Caco-2 (cell line): ENCODE measurements around the gene SLC7A11. TPM values are rescaled to one million over a fixed set of nuclear protein-coding genes. Genes with fewer than 3 reads are reported as not detected.

ENCODE experiments used
- BruUV-seq: library from RNA; stranded (reverse); fragments of 400-500 nt; replicated peaks from 2 replicates; lab custom pipeline; 2021; lab: Mats Ljungman, UMichigan
- CTCF ChIA-PET: fragments of 300-600 bp; sonication (Branson Sonifier 250); formaldehyde crosslinking; loops from one replicate; lab custom pipeline; 2022; ENCODE audit warnings: antibody characterized with exemption; lab: Charles Lee
- POLR2A ChIA-PET: fragments of 300-600 bp; sonication (Branson Sonifier 250); formaldehyde crosslinking; loops from one replicate; lab custom pipeline; 2022; ENCODE audit warnings: antibody characterized with exemption; lab: Charles Lee
- DNase-seq, 2 experiments: peaks; one replicate each; pipeline versions ENCODE4 v3.0.0 to v3.0.0-alpha.2; 2020 to 2022
- H3K27me3 ChIP-seq: replicated peaks from 2 replicates; pipeline ENCODE4 v1.6.0; 2011; ENCODE audit warnings: low read length; ENCODE audit not compliant: control insufficient read depth, insufficient read depth
- H3K36me3 ChIP-seq: 2 replicates; pipeline ENCODE4 v1.5.1; 2011; ENCODE audit warnings: low read length; ENCODE audit not compliant: control insufficient read depth, insufficient read depth
- H3K4me1 ChIP-seq: fragments of 250-450 bp; sonication (Bioruptor Pico); 2 replicates; pipeline ENCODE4 v1.5.1; 2020; ENCODE audit warnings: mild to moderate bottlenecking
- H3K4me3 ChIP-seq: 2 replicates; pipeline ENCODE4 v1.5.1; 2011; ENCODE audit warnings: low read depth, mild to moderate bottlenecking, control low read depth, low read length
- H3K9me3 ChIP-seq: fragments of 250-450 bp; sonication (Bioruptor Pico); 2 replicates; pipeline ENCODE4 v1.5.1; 2020; ENCODE audit warnings: mild to moderate bottlenecking, moderate library complexity
- H3K27ac Mint-ChIP-seq: one replicate; pipeline ENCODE4 v1.8.0; 2022; ENCODE audit warnings: mixed read lengths; ENCODE audit not compliant: unreplicated experiment
- H3K27me3 Mint-ChIP-seq: one replicate; pipeline ENCODE4 v1.8.0; 2022; ENCODE audit warnings: mixed read lengths; ENCODE audit not compliant: insufficient read depth, unreplicated experiment
- H3K36me3 Mint-ChIP-seq: one replicate; pipeline ENCODE4 v1.8.0; 2022; ENCODE audit warnings: mild to moderate bottlenecking, mixed read lengths; ENCODE audit not compliant: insufficient read depth, unreplicated experiment
- H3K4me1 Mint-ChIP-seq: one replicate; pipeline ENCODE4 v1.8.0; 2022; ENCODE audit warnings: low read depth, mixed read lengths; ENCODE audit not compliant: unreplicated experiment
- H3K4me3 Mint-ChIP-seq: one replicate; pipeline ENCODE4 v1.8.0; 2022; ENCODE audit warnings: mild to moderate bottlenecking, moderate library complexity, mixed read lengths; ENCODE audit not compliant: unreplicated experiment
- H3K9me3 Mint-ChIP-seq: one replicate; pipeline ENCODE4 v1.8.0; 2022; ENCODE audit warnings: mixed read lengths; ENCODE audit not compliant: unreplicated experiment
- intact Hi-C: fragments of 100-400 bp; cut with micrococcal nuclease; formaldehyde crosslinking; loops from one replicate; pipeline ENCODE4 v1.10.0; 2022; ENCODE audit not compliant: unreplicated experiment
- total RNA-seq: library from RNA; stranded (reverse); gene quantifications from 2 replicates; pipeline ENCODE4 v1.2.3, GENCODE V29; 2022
- TF ChIP-seq, protein P1 (sequence below), 2 experiments: fragments of 200-600 bp in 1 of 2; IDR thresholded peaks; 1 replicate in 1 of 2; 2 replicates in 1 of 2; pipeline versions ENCODE4 v1.5.1 to v1.8.0; 2011 to 2022; ENCODE audit warnings: antibody characterized with exemption in 1 of 2, control low read depth in 1 of 2, inconsistent platforms in 1 of 2, low read depth in 1 of 2, low read length in 1 of 2, mild to moderate bottlenecking in 1 of 2, moderate library complexity in 1 of 2; ENCODE audit not compliant: insufficient read depth in 1 of 2, severe bottlenecking in 1 of 2, unreplicated experiment in 1 of 2

SLC7A11 gene
- total RNA-seq, 1 experiment from 2014 or later: 41.1 TPM

DNA sequence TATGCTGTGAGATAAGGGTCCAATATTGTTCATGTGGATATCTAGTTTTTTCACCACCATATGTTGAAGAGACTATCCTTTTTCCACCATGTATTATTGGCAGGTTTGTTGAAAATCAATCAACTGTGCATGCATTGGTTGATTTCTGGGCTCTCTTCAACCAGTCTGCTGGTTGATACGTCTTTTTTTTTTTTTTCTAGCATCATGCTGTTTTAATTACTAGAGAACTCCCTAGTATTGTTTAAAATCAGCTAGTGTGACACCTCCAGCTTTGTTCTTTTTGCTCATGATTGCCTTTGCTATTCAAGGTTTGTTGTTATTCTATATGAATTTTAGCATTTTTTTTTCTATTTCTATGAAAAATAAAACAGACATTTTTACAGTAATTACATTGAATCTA is 123.9 kb downstream of the SLC7A11 start:
- Mint-ChIP-seq H3K36me3 (no peaks in the 10 kb centered on the region), H3K9me3 (no peaks in the 10 kb centered on the region), H3K27me3 (no peaks in the 10 kb centered on the region), H3K4me3 (no peak overlapping the region), H3K27ac (no peak overlapping the region), H3K4me1 (peaks cover 2% of the 10 kb centered on the region)
- DNase-seq: no peak
- Histone ChIP-seq H3K27me3 (no peaks in the 10 kb centered on the region), H3K4me1 (peaks cover 5% of the 10 kb centered on the region), H3K36me3 (no peaks in the 10 kb centered on the region), H3K4me3 (no peak overlapping the region), H3K9me3 (no peaks in the 10 kb centered on the region)
- ChIA-PET POLR2A (no interaction called here), CTCF (no interaction called here)
- TF ChIP-seq, protein P1, sequence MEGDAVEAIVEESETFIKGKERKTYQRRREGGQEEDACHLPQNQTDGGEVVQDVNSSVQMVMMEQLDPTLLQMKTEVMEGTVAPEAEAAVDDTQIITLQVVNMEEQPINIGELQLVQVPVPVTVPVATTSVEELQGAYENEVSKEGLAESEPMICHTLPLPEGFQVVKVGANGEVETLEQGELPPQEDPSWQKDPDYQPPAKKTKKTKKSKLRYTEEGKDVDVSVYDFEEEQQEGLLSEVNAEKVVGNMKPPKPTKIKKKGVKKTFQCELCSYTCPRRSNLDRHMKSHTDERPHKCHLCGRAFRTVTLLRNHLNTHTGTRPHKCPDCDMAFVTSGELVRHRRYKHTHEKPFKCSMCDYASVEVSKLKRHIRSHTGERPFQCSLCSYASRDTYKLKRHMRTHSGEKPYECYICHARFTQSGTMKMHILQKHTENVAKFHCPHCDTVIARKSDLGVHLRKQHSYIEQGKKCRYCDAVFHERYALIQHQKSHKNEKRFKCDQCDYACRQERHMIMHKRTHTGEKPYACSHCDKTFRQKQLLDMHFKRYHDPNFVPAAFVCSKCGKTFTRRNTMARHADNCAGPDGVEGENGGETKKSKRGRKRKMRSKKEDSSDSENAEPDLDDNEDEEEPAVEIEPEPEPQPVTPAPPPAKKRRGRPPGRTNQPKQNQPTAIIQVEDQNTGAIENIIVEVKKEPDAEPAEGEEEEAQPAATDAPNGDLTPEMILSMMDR (IDR thresholded peaks at IDR 0.05; ENCODE audit: insufficient read depth in 1 of 2, low read depth in 1 of 2, low read length in 1 of 2, severe bottlenecking in 1 of 2, unreplicated experiment in 1 of 2): no peak
- no TSS peak for BruUV-seq
- intact Hi-C loops: no loop called here

DNA sequence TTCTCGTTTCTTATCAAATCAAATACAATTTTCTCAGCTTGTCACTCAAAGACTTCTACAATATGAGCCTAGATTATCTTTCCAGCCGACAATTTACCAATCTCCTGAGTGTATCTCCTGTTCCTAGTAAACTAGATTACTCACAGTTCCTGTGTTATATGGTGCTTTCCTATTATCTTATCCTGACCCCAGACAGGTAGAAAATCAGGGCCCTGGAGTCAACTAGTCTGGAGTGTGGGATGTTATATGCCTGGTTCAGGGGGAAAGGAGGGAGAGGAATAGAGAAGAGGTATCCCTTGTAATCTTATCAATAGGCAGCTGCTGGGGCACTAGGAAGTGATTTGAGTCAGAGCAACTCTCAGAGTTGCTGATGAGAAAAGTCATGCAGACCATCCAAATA is 127.1 kb downstream of the SLC7A11 start:
- Histone ChIP-seq H3K4me3 (no peak overlapping the region), H3K36me3 (no peaks in the 10 kb centered on the region), H3K4me1 (peaks cover 19% of the 10 kb centered on the region), H3K9me3 (0 out of 2 replicates have a peak, but pooled peaks cover 4% of the 10 kb centered on the region), H3K27me3 (no peaks in the 10 kb centered on the region)
- H3K9me3 Mint-ChIP-seq: no peaks in the 10 kb centered on the region
- H3K4me1 Mint-ChIP-seq: peaks cover 17% of the 10 kb centered on the region
- TF ChIP-seq, protein P1 (IDR thresholded peaks at IDR 0.05; ENCODE audit: insufficient read depth in 1 of 2, low read depth in 1 of 2, low read length in 1 of 2, severe bottlenecking in 1 of 2, unreplicated experiment in 1 of 2): no peak
- H3K36me3 Mint-ChIP-seq: no peaks in the 10 kb centered on the region
- BruUV-seq: no TSS peak
- ChIA-PET POLR2A (no interaction called here), CTCF (no interaction called here)
- no peak for DNase-seq
- no peak overlapping the region for H3K27ac Mint-ChIP-seq
- intact Hi-C loops: no loop called here
- H3K4me3 Mint-ChIP-seq: no peak overlapping the region
- no peaks in the 10 kb centered on the region for H3K27me3 Mint-ChIP-seq

DNA sequence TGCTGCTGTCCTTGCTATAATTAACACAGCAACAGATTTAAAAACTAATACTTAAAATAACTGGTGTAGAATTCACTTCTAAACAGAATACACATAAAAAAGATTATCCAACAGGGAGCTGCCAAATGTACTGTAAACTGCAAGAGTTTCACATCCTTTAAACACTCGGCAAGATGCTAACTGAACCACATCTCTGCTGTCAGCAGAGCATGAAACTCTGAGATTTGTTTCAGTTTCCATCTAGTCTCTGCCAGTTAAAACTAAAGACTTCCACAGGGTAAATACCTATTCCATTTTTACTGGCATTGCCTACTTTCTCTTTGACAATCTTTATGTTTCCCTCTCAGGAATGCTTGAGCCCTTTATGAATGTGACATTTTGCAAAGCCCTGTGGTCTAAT is 127.7 kb downstream of the SLC7A11 start:
- 0 out of 2 replicates have a peak, but pooled peaks cover 4% of the 10 kb centered on the region for H3K9me3 ChIP-seq
- no TSS peak for BruUV-seq
- Mint-ChIP-seq H3K9me3 (no peaks in the 10 kb centered on the region), H3K4me1 (peaks cover 17% of the 10 kb centered on the region), H3K27ac (no peak overlapping the region), H3K36me3 (no peaks in the 10 kb centered on the region), H3K4me3 (no peak overlapping the region), H3K27me3 (no peaks in the 10 kb centered on the region)
- intact Hi-C loops: no loop called here
- no peak for DNase-seq
- no peaks in the 10 kb centered on the region for H3K36me3 ChIP-seq
- TF ChIP-seq, protein P1 (IDR thresholded peaks at IDR 0.05; ENCODE audit: insufficient read depth in 1 of 2, low read depth in 1 of 2, low read length in 1 of 2, severe bottlenecking in 1 of 2, unreplicated experiment in 1 of 2): no peak
- ChIA-PET CTCF (no interaction called here), POLR2A (no interaction called here)
- H3K4me3 ChIP-seq: no peak overlapping the region
- no peaks in the 10 kb centered on the region for H3K27me3 ChIP-seq
- H3K4me1 ChIP-seq: peaks cover 19% of the 10 kb centered on the region
